SHP77 treated with DMSO at 0.1 percent for 48 hours (cell line): ENCODE data around the gene KCNA4.
"Not testable (repeated sequence)": the region's sequence is repeated elsewhere in the genome, so short reads cannot be mapped to it uniquely, and the experiment has no call there.

Experiments used
- DNase-seq: peaks from one replicate; lab custom pipeline; 2025; lab: John Stamatoyannopoulos, UW

KCNA4 gene

GRCh38 chr11:29996016-29996415 is 20.8 kb downstream of the KCNA4 start:
- DNase-seq = no peak

- DNase-seq = no peak
Measured at GRCh38 chr11:29989174-29989970, 27.5 kb downstream of the KCNA4 start.

- peak; percentile 0 for DNase-seq
Measured at GRCh38 chr11:29985248-29985647, 31.6 kb downstream of the KCNA4 start.

GRCh38 chr11:29984544-29984943 is 32.3 kb downstream of the KCNA4 start:
- no peak for DNase-seq

GRCh38 chr11:29978549-29978948 is 38.3 kb downstream of the KCNA4 start:
- DNase-seq = no peak

GRCh38 chr11:29975580-29975979 is 41.2 kb downstream of the KCNA4 start:
- DNase-seq = not testable (repeated sequence)

- no peak for DNase-seq
Measured at GRCh38 chr11:29963796-29964195, 53.0 kb downstream of the KCNA4 start.

GRCh38 chr11:29963036-29963435 is 53.8 kb downstream of the KCNA4 start:
- DNase-seq = no peak

- no peak for DNase-seq
Measured at GRCh38 chr11:29962243-29962642, 54.6 kb downstream of the KCNA4 start.
